Mucosa of descending colon (tissue), 3 donors: ENCODE results near the gene ETF1. TPM values are rescaled to one million over a fixed set of nuclear protein-coding genes. Genes with fewer than 3 reads are reported as not detected.
A peak's percentile ranks its signal among the peaks of the same experiment; 100 is the strongest.

Source experiments
- ATAC-seq: fragments of 200-7000 bp; cut with Tn5 transposase; one replicate; pipeline ENCODE4 v1.9.1; 2020; ENCODE audit warnings: mild to moderate bottlenecking, moderate library complexity
- DNase-seq, 3 donors: peaks; one replicate each; pipeline ENCODE4 v3.0.0-alpha.2; 2020
- H3K36me3 ChIP-seq: fragments of 200-600 bp; one replicate; pipeline ENCODE4 v1.8.0; 2021; ENCODE audit warnings: low read depth, mild to moderate bottlenecking
- H3K4me1 ChIP-seq: fragments of 200-600 bp; one replicate; pipeline ENCODE4 v1.8.0; 2021; ENCODE audit warnings: low read depth, mild to moderate bottlenecking
- H3K4me3 ChIP-seq: fragments of 200-600 bp; one replicate; pipeline ENCODE4 v1.8.0; 2021; ENCODE audit warnings: mild to moderate bottlenecking
- H3K9me3 ChIP-seq: fragments of 200-600 bp; one replicate; pipeline ENCODE4 v1.8.0; 2021; ENCODE audit warnings: mild to moderate bottlenecking
- CTCF ChIP-seq: fragments of 200-600 bp; IDR thresholded peaks from one replicate; pipeline ENCODE4 v1.8.0; 2022; ENCODE audit warnings: antibody characterized with exemption, mild to moderate bottlenecking
- intact Hi-C, 2 donors: fragments of 100-400 bp; cut with DNase I in 1 of 2; cut with micrococcal nuclease in 1 of 2; formaldehyde crosslinking; loops; one replicate each; pipeline versions ENCODE4 v1.11.0 to v1.11.1; 2022; cut with DNase I, micrococcal nuclease
- long read RNA-seq, 2 donors: library from polyadenylated mRNA; unstranded; transcript quantifications; one replicate each; pipeline ENCODE4 v2.0.0, GENCODE V29; 2019 to 2021
- total RNA-seq, 3 donors: library from RNA; stranded (reverse); fragmentation: NEBNext Ultra II Directional in 2 of 3; extraction: Animal tissue kit (Norgen Biotek cat#: 25700) in 2 of 3; gene quantifications; one replicate each; pipeline versions ENCODE4 v1.2.1 to v1.2.4, GENCODE V29; 2021 to 2023
- donor health status: DM: no; HTN: no; CAD: no; lungs with moderate emphysema.
- donor health status: DM: no; HTN: no; CAD: no.
- donor health status: DM: no; HTN: yes; CAD: no.

Gene ETF1
- total RNA-seq = 100 to 1,000 TPM in 1 of 3 donors, 10 to 100 TPM in 2; 66.5 to 114 (median 85.7) TPM
- long read RNA-seq, donor 1, transcript ETF1-201 (11 exons, 3,742 nt) = major isoform, 17 of 28 reads
- long read RNA-seq, donor 1, partial matches to known transcripts = 7 of 28 reads
- long read RNA-seq, donor 1, other reads (novel, unspliced or antisense) = 4 of 28 reads
- long read RNA-seq, donor 2, transcript ETF1-201 (11 exons, 3,742 nt) = major isoform, 25 of 39 reads
- long read RNA-seq, donor 2, partial matches to known transcripts = 7 of 39 reads
- long read RNA-seq, donor 2, other reads (novel, unspliced or antisense) = 7 of 39 reads

GRCh38 chr5:138542956-138543729 lies at the start of gene ETF1:
Gene ETF1 (minus strand): TSS chr5:138543236. CDS start chr5:138542918, 318 bp downstream.
- ATAC-seq (peak; percentile 96), DNase-seq (peak; percentile 99 to 100 (median 100))
- Histone ChIP-seq H3K4me3 (peak within 1 kb of the TSS; percentile 98), H3K36me3 (no peaks in the 10 kb centered on the region), H3K4me1 (peaks cover 39% of the 10 kb centered on the region), H3K9me3 (no peaks in the 10 kb centered on the region)
- intact Hi-C loops = no loop called here
- peak; percentile 27 for TF ChIP-seq CTCF

- intact Hi-C loops = no loop called here
- no peak for TF ChIP-seq CTCF
- Histone ChIP-seq H3K36me3 (no peaks in the 10 kb centered on the region), H3K9me3 (no peaks in the 10 kb centered on the region), H3K4me3 (no peak overlapping the region), H3K4me1 (peaks cover 3% of the 10 kb centered on the region)
- DNase-seq (no peak), ATAC-seq (no peak)
Observed at GRCh38 chr5:138588013-138588788, 45.2 kb upstream of the ETF1 start.

- intact Hi-C loops = no loop called here
- no peak for TF ChIP-seq CTCF
- peaks cover 3% of the 10 kb centered on the region for H3K4me1 ChIP-seq
- ATAC-seq (peak; percentile 64), DNase-seq (no peak)
- H3K4me3 ChIP-seq = no peak overlapping the region
- H3K9me3 ChIP-seq = no peaks in the 10 kb centered on the region
- no peaks in the 10 kb centered on the region for H3K36me3 ChIP-seq
Observed at GRCh38 chr5:138585157-138585556, 42.1 kb upstream of the ETF1 start.

- H3K4me1 ChIP-seq = peaks cover 3% of the 10 kb centered on the region
- no peaks in the 10 kb centered on the region for H3K36me3 ChIP-seq
- intact Hi-C loops = no loop called here
- H3K9me3 ChIP-seq = no peaks in the 10 kb centered on the region
- DNase-seq = no peak
- H3K4me3 ChIP-seq = no peak overlapping the region
- ATAC-seq = peak; percentile 54
- no peak for TF ChIP-seq CTCF
Observed at GRCh38 chr5:138583984-138584637, 41.1 kb upstream of the ETF1 start.

- H3K36me3 ChIP-seq = no peaks in the 10 kb centered on the region
- DNase-seq = no peak
- peaks cover 3% of the 10 kb centered on the region for H3K4me1 ChIP-seq
- no peak for TF ChIP-seq CTCF
- intact Hi-C loops = no loop called here
- no peak for ATAC-seq
- H3K4me3 ChIP-seq = no peak overlapping the region
- H3K9me3 ChIP-seq = no peaks in the 10 kb centered on the region
Observed at GRCh38 chr5:138582959-138583358, 39.9 kb upstream of the ETF1 start.
